IMR-90 (cell line): ENCODE data around the gene CBFA2T3. TPM values are rescaled to one million over a fixed set of nuclear protein-coding genes. Genes with fewer than 3 reads are reported as not detected.

Experiments
- ATAC-seq: fragments of 200-7000 bp; cut with Tn5 transposase; 2 replicates; pipeline ENCODE4 v1.9.1; 2020; ENCODE audit warnings: low read depth, mild to moderate bottlenecking, moderate library complexity
- BruUV-seq: library from RNA; stranded (reverse); fragments of 400-500 nt; replicated peaks from 2 replicates; lab custom pipeline; 2021; lab: Mats Ljungman, UMichigan
- CTCF ChIA-PET: fragments of 300-600 bp; formaldehyde crosslinking; extraction: SDS; loops from one replicate; lab custom pipeline; 2021; ENCODE audit warnings: antibody characterized with exemption; lab: Yijun Ruan, JAX
- POLR2A ChIA-PET: fragments of 300-600 bp; sonication (Branson Sonifier 250); formaldehyde crosslinking; loops from one replicate; lab custom pipeline; 2022; ENCODE audit warnings: antibody characterized with exemption; ENCODE audit not compliant: unreplicated experiment; lab: Charles Lee
- DNase-seq: peaks from one replicate; pipeline ENCODE4 v3.0.0; 2013
- H2AFZ ChIP-seq: replicated peaks from 2 replicates; pipeline ENCODE3; 2013; ENCODE audit warnings: low read length, mild to moderate bottlenecking; ENCODE audit not compliant: poor library complexity
- H2AK5ac ChIP-seq: 2 replicates; pipeline ENCODE4 v1.6.1; 2013; ENCODE audit warnings: low read depth, low read length, inconsistent platforms
- H2AK9ac ChIP-seq: replicated peaks from 2 replicates; pipeline ENCODE3; 2013; ENCODE audit warnings: mild to moderate bottlenecking, low read depth, low read length, moderate library complexity; ENCODE audit not compliant: poor library complexity
- H2BK120ac ChIP-seq: 2 replicates; pipeline ENCODE4 v1.6.1; 2013; ENCODE audit warnings: low read depth, low read length, inconsistent platforms
- H2BK15ac ChIP-seq: 3 replicates; pipeline ENCODE4 v1.6.1; 2013; ENCODE audit warnings: low read depth, low read length, inconsistent platforms
- H2BK20ac ChIP-seq: 2 replicates; pipeline ENCODE4 v1.6.1; 2013; ENCODE audit warnings: low read depth, mild to moderate bottlenecking, inconsistent platforms, low read length, moderate library complexity
- H2BK5ac ChIP-seq: 2 replicates; pipeline ENCODE4 v1.6.1; 2013; ENCODE audit warnings: mild to moderate bottlenecking, low read depth, low read length, inconsistent platforms; ENCODE audit not compliant: poor library complexity, severe bottlenecking
- H3K14ac ChIP-seq: replicated peaks from 2 replicates; pipeline ENCODE4 v1.6.1; 2013; ENCODE audit warnings: low read depth, low read length, inconsistent platforms
- H3K18ac ChIP-seq: 2 replicates; pipeline ENCODE4 v1.6.1; 2013; ENCODE audit warnings: low read depth, low read length, control low read depth
- H3K23ac ChIP-seq: 2 replicates; pipeline ENCODE4 v1.6.1; 2013; ENCODE audit warnings: low read depth, low read length, inconsistent platforms
- H3K27ac ChIP-seq: 2 replicates; pipeline ENCODE4 v1.5.1; 2013; ENCODE audit warnings: mild to moderate bottlenecking, control low read depth, low read length; ENCODE audit not compliant: insufficient read depth
- H3K27me3 ChIP-seq: 2 replicates; pipeline ENCODE4 v1.6.1; 2013; ENCODE audit warnings: low read length; ENCODE audit not compliant: control insufficient read depth, insufficient read depth
- H3K36me3 ChIP-seq: 2 replicates; pipeline ENCODE4 v1.6.1; 2013; ENCODE audit warnings: low read length, mixed read lengths; ENCODE audit not compliant: control insufficient read depth, insufficient read depth
- H3K4ac ChIP-seq: 2 replicates; pipeline ENCODE4 v1.6.1; 2013; ENCODE audit warnings: low read depth, low read length, inconsistent platforms
- H3K4me1 ChIP-seq: 2 replicates; pipeline ENCODE4 v1.6.1; 2013; ENCODE audit warnings: low read length, mixed read lengths; ENCODE audit not compliant: control insufficient read depth, insufficient read depth
- H3K4me2 ChIP-seq: 2 replicates; pipeline ENCODE4 v1.6.1; 2013; ENCODE audit warnings: low read depth, mild to moderate bottlenecking, control low read depth, low read length, moderate library complexity
- H3K4me3 ChIP-seq: 2 replicates; pipeline ENCODE4 v1.5.1; 2013; ENCODE audit warnings: low read depth, mild to moderate bottlenecking, control low read depth, low read length, moderate library complexity; ENCODE audit not compliant: insufficient read depth
- H3K56ac ChIP-seq: 2 replicates; pipeline ENCODE4 v1.6.1; 2013; ENCODE audit warnings: low read length, inconsistent platforms; ENCODE audit not compliant: insufficient read depth; ENCODE audit errors: extremely low read depth
- H3K79me1 ChIP-seq, 2 experiments: 2 replicates each; pipeline ENCODE4 v1.6.1; 2013; ENCODE audit warnings: low read length in 2 of 2, inconsistent platforms in 1 of 2, low read depth in 1 of 2
- H3K9ac ChIP-seq: 2 replicates; pipeline ENCODE4 v1.6.1; 2013; ENCODE audit warnings: low read depth, low read length, control low read depth
- H3K9me1 ChIP-seq: 2 replicates; pipeline ENCODE4 v1.6.1; 2013; ENCODE audit warnings: low read length, inconsistent platforms; ENCODE audit not compliant: insufficient read depth
- H3K9me3 ChIP-seq: 2 replicates; pipeline ENCODE4 v1.6.1; 2013; ENCODE audit warnings: low read length; ENCODE audit not compliant: control insufficient read depth, insufficient read depth
- H4K20me1 ChIP-seq: 2 replicates; pipeline ENCODE4 v1.6.1; 2013; ENCODE audit warnings: low read length, inconsistent platforms; ENCODE audit not compliant: insufficient read depth
- H4K5ac ChIP-seq: 2 replicates; pipeline ENCODE4 v1.6.1; 2013; ENCODE audit warnings: mild to moderate bottlenecking, low read depth, low read length, control low read depth
- H4K8ac ChIP-seq, 2 experiments: 2 replicates each; pipeline ENCODE4 v1.6.1; 2013; ENCODE audit warnings: low read depth in 2 of 2, low read length in 2 of 2, control low read depth in 1 of 2, inconsistent platforms in 1 of 2
- H4K91ac ChIP-seq: 2 replicates; pipeline ENCODE4 v1.6.1; 2013; ENCODE audit warnings: low read depth, low read length, inconsistent platforms; ENCODE audit not compliant: insufficient read depth
- BHLHE40 ChIP-seq: fragments of 150-350 bp; IDR thresholded peaks from 2 replicates; pipeline ENCODE4 v1.6.1; 2016; ENCODE audit warnings: mild to moderate bottlenecking, low read depth, low read length
- CEBPB ChIP-seq: IDR thresholded peaks from 2 replicates; pipeline ENCODE4 v1.6.1; 2012; ENCODE audit warnings: low read depth, low read length, improper control_type of control experiment
- CHD1 ChIP-seq: IDR thresholded peaks from 2 replicates; pipeline ENCODE4 v1.6.1; 2012; ENCODE audit warnings: low read depth, low read length, improper control_type of control experiment
- FOS ChIP-seq: fragments of 150-350 bp; IDR thresholded peaks from 2 replicates; pipeline ENCODE4 v1.6.1; 2016; ENCODE audit warnings: low read depth, low read length
- MAFK ChIP-seq: IDR thresholded peaks from 2 replicates; pipeline ENCODE4 v1.6.1; 2012; ENCODE audit warnings: low read depth, low read length, improper control_type of control experiment
- MAZ ChIP-seq: IDR thresholded peaks from 2 replicates; pipeline ENCODE4 v1.6.1; 2012; ENCODE audit warnings: low read depth, mild to moderate bottlenecking, low read length, improper control_type of control experiment, moderate library complexity, borderline replicate concordance
- MXI1 ChIP-seq: IDR thresholded peaks from 2 replicates; pipeline ENCODE4 v1.6.1; 2012; ENCODE audit warnings: low read depth, mild to moderate bottlenecking, low read length, moderate library complexity, borderline replicate concordance
- NFE2L2 ChIP-seq: fragments of 150-350 bp; IDR thresholded peaks from 2 replicates; pipeline ENCODE4 v1.6.1; 2016; ENCODE audit warnings: low read depth, mild to moderate bottlenecking, low read length
- POLR2A ChIP-seq: IDR thresholded peaks from 2 replicates; pipeline ENCODE4 v1.6.1; 2012; ENCODE audit warnings: mild to moderate bottlenecking, low read depth, low read length
- RAD21 ChIP-seq: IDR thresholded peaks from 2 replicates; pipeline ENCODE4 v1.6.1; 2012; ENCODE audit warnings: low read length, improper control_type of control experiment
- RCOR1 ChIP-seq: IDR thresholded peaks from 2 replicates; pipeline ENCODE4 v1.6.1; 2012; ENCODE audit warnings: mild to moderate bottlenecking, low read length, improper control_type of control experiment; ENCODE audit not compliant: insufficient replicate concordance
- RFX5 ChIP-seq: IDR thresholded peaks from 2 replicates; pipeline ENCODE4 v1.8.0; 2012; ENCODE audit warnings: low read depth, mild to moderate bottlenecking, low read length, moderate library complexity
- SMC3 ChIP-seq: fragments of 150-350 bp; IDR thresholded peaks from 2 replicates; pipeline ENCODE4 v1.6.1; 2016; ENCODE audit warnings: low read depth, mild to moderate bottlenecking, antibody characterized with exemption, low read length, moderate library complexity
- WGBS, 2 experiments: methylation state at CpG; one replicate each; pipeline versions ENCODE4 v1.1.5 to v1.1.7; 2013; ENCODE audit warnings: missing lambda C conversion rate in 2 of 2; ENCODE audit not compliant: insufficient read length in 1 of 2; ENCODE audit errors: extremely low coverage in 2 of 2; 5-methylcytosine and 5-hydroxymethylcytosine counted together
- dilution Hi-C: fragments of 300-500 bp; cut with HindIII; formaldehyde crosslinking; loops from one replicate; pipeline ENCODE4 v1.14.3; 2018; ENCODE audit warnings: low sequenced_read_pairs; ENCODE audit not compliant: unreplicated experiment
- in situ Hi-C: fragments of 300-500 bp; cut with MboI; formaldehyde crosslinking; loops from 3 replicates; pipeline ENCODE4 v1.14.3; 2019; ENCODE audit warnings: low sequenced_read_pairs, inconsistent platforms, mixed read lengths
- intact Hi-C: fragments of 100-400 bp; cut with micrococcal nuclease; formaldehyde crosslinking; loops from 2 replicates; pipeline ENCODE4 v1.10.0; 2022
- polyA plus RNA-seq, 3 experiments: library from polyadenylated mRNA; depleted of rRNA; stranded (reverse); fragments of >200 nt; gene quantifications; 2 replicates each; pipeline ENCODE4 v1.2.3, GENCODE V29; 2012; ENCODE audit warnings: low replicate concordance in 1 of 3
- total RNA-seq: library from RNA; depleted of rRNA; stranded (reverse); fragments of >200 nt; gene quantifications from 2 replicates; pipeline ENCODE4 v1.2.3, GENCODE V29; 2012
- TF ChIP-seq, protein P1 (sequence below): fragments of 150-350 bp; IDR thresholded peaks from 2 replicates; pipeline ENCODE4 v1.6.1; 2016; ENCODE audit warnings: low read depth, mild to moderate bottlenecking, low read length, moderate library complexity, borderline replicate concordance
- TF ChIP-seq, protein P2 (sequence below): fragments of 150-350 bp; IDR thresholded peaks from 2 replicates; pipeline ENCODE4 v1.6.1; 2017; ENCODE audit warnings: mild to moderate bottlenecking, antibody characterized with exemption, low read length, low read depth
- TF ChIP-seq, protein P3 (sequence below): conservative IDR thresholded peaks from 2 replicates; pipeline ENCODE4 v1.5.1; 2012; ENCODE audit warnings: mild to moderate bottlenecking, low read depth, low read length, improper control_type of control experiment

The CBFA2T3 gene
- total and polyA plus RNA-seq, 2 of the 4 experiments (the other 2 are of a cell fraction) = not detected

DNA sequence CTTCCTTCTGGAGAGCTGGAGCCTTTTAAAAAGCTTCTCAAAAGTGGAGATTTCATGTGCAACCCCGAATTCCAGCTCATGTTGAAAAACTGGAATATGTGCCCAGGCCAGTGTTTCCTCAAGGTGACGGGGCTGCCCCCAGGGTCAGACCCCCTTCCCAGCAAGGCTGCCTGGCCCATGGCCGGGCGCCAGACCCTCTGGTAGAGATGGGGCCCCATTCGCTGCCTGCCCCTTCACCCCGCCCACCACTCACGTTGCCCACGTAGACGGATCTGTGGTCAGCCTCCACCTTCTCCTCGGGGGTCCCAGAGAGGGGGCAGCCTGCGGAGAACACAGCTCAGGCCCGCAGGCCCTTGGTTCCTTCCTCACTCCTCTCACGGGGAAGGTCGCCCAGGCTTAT is 111.7 kb downstream of the CBFA2T3 start:
- H2BK20ac ChIP-seq = no peak overlapping the region
- H3K56ac ChIP-seq = no peak overlapping the region
- H4K91ac ChIP-seq = no peak overlapping the region
- H3K14ac ChIP-seq = no peak overlapping the region
- H3K9me1 ChIP-seq = no peaks in the 10 kb centered on the region
- 62% methylated on average over 9 of the region's 14 CpGs; no CpG with 5 or more reads in 1 of the 2 experiments for WGBS, 2 experiments
- no peak overlapping the region for H2BK15ac ChIP-seq
- no peak overlapping the region for H2BK120ac ChIP-seq
- no peaks in the 10 kb centered on the region for H3K79me1 ChIP-seq
- no peaks in the 10 kb centered on the region; the same call in 1 of the 2 replicates for H4K20me1 ChIP-seq
- no peak for ATAC-seq
- ChIA-PET CTCF (no interaction called here), POLR2A (no interaction called here)
- no peak overlapping the region for H3K9ac ChIP-seq
- peaks cover 14% of the 10 kb centered on the region; the same call in 1 of the 2 replicates for H3K36me3 ChIP-seq
- H3K27me3 ChIP-seq = peaks cover 14% of the 10 kb centered on the region
- H3K4me2 ChIP-seq = no peak overlapping the region
- H3K4me1 ChIP-seq = no peaks in the 10 kb centered on the region
- H3K23ac ChIP-seq = no peak overlapping the region
- TF ChIP-seq, protein P1, sequence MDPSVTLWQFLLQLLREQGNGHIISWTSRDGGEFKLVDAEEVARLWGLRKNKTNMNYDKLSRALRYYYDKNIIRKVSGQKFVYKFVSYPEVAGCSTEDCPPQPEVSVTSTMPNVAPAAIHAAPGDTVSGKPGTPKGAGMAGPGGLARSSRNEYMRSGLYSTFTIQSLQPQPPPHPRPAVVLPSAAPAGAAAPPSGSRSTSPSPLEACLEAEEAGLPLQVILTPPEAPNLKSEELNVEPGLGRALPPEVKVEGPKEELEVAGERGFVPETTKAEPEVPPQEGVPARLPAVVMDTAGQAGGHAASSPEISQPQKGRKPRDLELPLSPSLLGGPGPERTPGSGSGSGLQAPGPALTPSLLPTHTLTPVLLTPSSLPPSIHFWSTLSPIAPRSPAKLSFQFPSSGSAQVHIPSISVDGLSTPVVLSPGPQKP = no peak
- TF ChIP-seq RAD21 = no peak
- TF ChIP-seq, protein P2, sequence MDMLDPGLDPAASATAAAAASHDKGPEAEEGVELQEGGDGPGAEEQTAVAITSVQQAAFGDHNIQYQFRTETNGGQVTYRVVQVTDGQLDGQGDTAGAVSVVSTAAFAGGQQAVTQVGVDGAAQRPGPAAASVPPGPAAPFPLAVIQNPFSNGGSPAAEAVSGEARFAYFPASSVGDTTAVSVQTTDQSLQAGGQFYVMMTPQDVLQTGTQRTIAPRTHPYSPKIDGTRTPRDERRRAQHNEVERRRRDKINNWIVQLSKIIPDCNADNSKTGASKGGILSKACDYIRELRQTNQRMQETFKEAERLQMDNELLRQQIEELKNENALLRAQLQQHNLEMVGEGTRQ = no peak
- no peak for TF ChIP-seq RCOR1
- no peak for TF ChIP-seq CEBPB
- TF ChIP-seq MAZ = no peak
- no peak for TF ChIP-seq BHLHE40
- TF ChIP-seq CHD1 = no peak
- TF ChIP-seq, protein P3, sequence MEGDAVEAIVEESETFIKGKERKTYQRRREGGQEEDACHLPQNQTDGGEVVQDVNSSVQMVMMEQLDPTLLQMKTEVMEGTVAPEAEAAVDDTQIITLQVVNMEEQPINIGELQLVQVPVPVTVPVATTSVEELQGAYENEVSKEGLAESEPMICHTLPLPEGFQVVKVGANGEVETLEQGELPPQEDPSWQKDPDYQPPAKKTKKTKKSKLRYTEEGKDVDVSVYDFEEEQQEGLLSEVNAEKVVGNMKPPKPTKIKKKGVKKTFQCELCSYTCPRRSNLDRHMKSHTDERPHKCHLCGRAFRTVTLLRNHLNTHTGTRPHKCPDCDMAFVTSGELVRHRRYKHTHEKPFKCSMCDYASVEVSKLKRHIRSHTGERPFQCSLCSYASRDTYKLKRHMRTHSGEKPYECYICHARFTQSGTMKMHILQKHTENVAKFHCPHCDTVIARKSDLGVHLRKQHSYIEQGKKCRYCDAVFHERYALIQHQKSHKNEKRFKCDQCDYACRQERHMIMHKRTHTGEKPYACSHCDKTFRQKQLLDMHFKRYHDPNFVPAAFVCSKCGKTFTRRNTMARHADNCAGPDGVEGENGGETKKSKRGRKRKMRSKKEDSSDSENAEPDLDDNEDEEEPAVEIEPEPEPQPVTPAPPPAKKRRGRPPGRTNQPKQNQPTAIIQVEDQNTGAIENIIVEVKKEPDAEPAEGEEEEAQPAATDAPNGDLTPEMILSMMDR = no peak
- TF ChIP-seq POLR2A = no peak
- TF ChIP-seq RFX5 = no peak
- TF ChIP-seq MXI1 = no peak
- TF ChIP-seq FOS = no peak
- no peak for TF ChIP-seq NFE2L2
- TF ChIP-seq SMC3 = no peak
- no peak for TF ChIP-seq MAFK
- H2AFZ ChIP-seq = no peak overlapping the region
- H3K27ac ChIP-seq = no peak overlapping the region
- in situ Hi-C loops = no loop called here
- no peak overlapping the region for H3K18ac ChIP-seq
- H2BK5ac ChIP-seq = no peak overlapping the region
- no peak for DNase-seq
- no peak overlapping the region for H3K4me3 ChIP-seq
- BruUV-seq = no TSS peak
- no peak overlapping the region for H4K8ac ChIP-seq
- dilution Hi-C loops = no loop called here
- H2AK5ac ChIP-seq = no peak overlapping the region
- no peak overlapping the region for H4K5ac ChIP-seq
- intact Hi-C loops = no loop called here
- H2AK9ac ChIP-seq = no peak overlapping the region
- H3K4ac ChIP-seq = no peak overlapping the region
- no peaks in the 10 kb centered on the region for H3K9me3 ChIP-seq
